ENCODE data around the gene AQP12B.

DNA sequence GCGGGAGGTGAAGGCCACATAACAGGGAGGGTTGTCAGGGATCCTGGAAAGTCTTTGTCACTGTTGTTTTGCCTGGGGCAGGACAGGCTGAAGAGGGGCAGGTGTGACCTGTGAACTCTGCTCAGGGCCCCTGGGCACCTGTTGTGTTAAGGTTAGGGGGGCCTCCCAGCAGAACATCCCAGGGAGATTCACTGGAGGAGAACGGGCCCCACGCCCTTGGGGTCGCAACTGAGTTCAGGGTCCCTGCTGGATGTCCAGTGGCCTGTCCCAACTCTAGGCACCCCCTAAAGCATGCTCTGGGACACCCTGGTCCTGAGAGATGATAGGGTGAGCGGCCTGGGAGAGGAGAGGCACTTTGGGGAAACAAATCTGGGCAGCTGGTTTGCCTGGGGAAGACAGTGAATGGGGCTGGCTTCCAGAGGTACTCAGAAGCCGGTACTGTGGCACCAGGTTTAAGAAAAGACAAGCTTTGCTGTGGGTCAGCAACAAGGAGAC, 34.5 kb downstream of the AQP12B start:
- TF ChIP-seq, protein P1, sequence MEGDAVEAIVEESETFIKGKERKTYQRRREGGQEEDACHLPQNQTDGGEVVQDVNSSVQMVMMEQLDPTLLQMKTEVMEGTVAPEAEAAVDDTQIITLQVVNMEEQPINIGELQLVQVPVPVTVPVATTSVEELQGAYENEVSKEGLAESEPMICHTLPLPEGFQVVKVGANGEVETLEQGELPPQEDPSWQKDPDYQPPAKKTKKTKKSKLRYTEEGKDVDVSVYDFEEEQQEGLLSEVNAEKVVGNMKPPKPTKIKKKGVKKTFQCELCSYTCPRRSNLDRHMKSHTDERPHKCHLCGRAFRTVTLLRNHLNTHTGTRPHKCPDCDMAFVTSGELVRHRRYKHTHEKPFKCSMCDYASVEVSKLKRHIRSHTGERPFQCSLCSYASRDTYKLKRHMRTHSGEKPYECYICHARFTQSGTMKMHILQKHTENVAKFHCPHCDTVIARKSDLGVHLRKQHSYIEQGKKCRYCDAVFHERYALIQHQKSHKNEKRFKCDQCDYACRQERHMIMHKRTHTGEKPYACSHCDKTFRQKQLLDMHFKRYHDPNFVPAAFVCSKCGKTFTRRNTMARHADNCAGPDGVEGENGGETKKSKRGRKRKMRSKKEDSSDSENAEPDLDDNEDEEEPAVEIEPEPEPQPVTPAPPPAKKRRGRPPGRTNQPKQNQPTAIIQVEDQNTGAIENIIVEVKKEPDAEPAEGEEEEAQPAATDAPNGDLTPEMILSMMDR (IDR thresholded peaks at IDR 0.05): no peak
- TF ChIP-seq POLR2AphosphoS5 (IDR thresholded peaks at IDR 0.05): no peak
